GM21786 (cell line): Measurements from ENCODE around the gene AKAP8L.

Experiments
- ATAC-seq: cut with Tn5 transposase; IDR thresholded peaks from one replicate; pipeline ENCODE4 v1.9.1; 2021; ENCODE audit not compliant: unreplicated experiment

AKAP8L gene

DNA sequence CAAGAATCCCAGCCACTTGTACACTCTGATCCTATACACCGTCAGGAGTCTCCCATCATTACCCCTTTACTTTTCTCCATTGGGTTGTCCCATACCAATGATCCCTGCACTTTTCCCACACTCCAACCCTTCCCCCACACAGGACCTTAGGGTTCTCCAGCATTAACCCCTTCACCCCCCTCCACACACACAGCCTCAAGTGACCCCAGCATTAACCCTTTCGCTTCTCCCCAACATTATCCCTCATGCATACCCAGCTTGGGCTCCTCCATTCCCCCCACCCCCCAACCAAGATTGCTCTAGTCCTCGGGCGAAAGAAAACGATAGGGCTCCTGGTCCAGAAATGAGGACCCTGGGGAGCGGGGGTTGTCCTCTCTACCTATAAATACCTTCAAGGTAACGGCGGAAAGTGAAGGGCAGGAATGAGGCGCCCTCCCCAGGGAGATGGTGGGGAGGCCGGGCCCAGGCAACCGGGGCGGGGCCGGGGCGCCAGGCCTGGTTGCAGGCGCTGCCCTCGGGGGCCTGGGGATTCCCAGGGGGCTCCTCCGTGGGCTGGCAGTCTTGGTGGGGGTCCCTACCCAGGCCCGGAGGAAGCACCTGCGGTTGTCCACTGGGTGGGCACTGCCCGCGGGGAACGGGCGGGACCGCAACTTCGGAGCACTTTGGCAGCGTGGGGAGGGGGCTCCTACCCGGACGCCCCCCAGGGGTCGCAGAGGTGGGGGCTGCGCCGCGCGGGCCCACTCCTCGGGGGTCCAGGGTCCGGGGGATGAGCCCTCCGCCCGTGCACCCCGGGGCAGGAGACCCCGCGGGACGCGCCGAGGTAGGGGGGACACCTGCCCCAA lies 30.2 kb upstream of the AKAP8L start:
- ATAC-seq, result no peak

DNA sequence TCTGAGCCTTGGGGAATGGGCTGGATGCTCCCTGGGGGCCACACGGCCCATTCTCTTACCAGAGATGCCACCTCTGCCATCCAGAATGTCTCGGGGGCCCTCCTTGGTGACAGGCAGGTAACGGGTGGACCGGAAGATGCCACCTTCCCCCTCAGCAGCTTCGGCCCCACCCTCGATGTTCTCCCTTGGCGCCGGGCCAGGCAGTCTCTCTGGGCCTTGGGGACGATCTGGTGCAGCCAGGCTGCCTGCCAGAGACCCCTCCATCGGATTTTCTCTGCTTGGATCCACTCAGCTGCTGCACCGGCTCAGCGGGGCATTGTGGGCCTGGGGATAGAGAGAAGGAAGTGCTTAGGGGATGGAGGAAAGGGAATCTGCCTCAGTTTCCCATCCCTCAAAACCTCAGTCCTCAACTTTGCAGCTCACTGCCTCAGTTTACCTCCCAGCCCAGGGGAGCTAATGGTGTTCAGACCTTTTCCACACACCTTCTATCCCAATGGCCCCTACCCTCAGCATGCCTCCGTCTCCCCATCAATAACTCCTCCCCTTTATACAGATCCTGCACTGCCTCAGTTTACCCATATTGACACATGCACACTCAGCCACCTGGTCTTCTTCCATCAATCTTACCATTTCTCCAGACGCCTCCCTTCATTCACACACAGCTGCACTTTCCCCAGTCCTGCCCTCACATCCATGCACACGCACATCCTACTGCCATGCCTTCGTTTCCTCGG lies 29.4 kb upstream of the AKAP8L start:
- no peak for ATAC-seq

DNA sequence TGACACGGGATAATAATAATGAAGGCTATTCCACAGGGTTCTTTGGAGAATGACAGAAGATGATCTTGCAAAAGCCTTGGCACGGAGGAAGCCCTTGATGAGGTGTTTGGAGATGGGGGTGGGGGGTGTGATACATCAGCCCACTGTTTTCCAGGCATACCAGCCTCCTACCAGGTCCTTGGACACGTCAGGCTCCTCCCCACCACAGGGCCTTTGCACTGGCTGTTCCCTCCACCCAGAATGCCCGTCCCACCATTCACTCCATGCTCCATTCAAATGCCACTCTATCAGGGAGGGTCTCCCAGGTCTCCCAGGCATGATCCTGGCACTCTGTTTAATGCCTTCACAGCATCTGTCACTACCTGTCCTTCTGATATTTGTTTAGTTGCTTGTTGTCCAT lies 28.3 kb upstream of the AKAP8L start:
- ATAC-seq, result no peak

DNA sequence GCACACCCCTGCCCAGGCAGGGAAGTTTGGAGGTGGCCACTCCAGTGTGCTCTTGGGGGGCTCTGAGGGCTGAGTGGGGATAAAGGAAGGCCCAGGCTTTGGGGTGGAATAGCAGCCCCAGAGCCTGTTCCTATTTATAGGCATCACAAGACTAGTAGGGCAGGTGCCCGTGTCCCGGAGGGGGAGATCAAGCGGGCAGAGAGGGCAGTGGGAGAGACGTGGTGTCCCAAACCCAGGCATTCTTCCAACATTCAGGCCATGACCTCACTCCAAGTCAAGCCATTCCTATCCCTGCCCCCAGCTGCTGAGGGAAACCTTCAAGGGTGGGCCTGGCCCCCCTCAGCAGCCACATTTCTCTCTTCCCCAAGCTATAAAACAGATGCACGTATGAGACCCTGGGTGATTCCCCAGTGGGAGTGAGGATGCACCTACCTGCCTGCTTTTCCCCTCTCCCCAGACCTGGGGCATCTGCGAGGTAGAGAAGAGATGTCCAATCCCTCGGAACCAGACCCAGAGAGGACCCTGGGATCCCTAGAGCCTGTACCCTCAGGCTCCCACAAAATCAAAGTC lies 27.1 kb upstream of the AKAP8L start:
- ATAC-seq, result no peak

DNA sequence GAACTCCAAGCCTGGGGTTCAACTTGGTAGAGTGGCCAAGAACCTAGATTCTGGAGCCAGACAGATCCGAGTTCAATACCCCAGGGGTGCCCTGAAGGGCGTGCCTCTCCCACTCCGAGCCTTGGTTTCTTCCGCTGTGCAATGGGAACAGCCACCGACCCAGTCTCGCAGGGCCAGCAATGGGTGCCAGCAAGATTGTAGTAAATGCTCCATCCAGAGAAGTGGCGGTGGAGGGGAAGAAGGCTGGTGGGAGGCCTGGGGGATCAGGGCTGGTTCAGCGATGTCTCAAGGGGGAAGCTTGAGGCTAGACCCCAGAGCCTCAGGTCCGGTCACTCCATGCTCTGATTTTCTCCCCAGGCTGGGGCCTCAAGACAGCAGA lies 26.4 kb upstream of the AKAP8L start:
- ATAC-seq, result no peak

DNA sequence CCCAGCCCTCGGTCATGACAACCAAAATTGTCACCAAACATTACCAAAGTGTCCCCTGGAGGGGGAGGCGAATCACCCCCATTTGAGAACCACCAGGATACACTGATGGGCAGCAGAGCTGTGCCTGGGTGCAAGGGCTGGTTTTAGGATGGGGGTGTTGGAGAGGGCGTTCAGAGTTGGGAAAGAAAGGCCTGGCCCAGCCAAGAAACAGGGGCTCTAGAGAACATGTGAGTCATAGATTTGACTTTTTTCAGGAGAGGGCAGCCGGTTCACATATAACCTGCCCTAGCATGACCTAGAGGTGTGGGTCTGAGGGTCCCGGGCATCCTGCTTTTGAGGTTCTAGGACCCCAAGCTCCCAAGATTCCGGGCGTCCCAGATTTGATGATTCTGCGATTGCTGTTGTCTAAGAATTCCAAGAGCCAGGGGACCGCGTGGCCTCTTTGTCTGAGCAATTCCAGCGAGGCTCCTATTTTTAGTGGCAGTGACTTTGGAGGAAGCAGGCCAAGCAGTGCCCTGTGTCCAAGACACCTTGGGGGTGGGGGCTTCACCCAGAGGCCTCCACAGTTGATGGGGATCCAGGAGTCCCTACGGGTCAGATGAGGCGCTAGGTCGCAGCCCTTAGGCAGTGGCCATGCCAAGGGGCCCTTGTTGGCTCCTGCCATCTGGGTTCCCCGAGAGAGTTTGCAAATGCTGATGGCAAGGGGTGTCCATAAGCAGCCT lies 25.9 kb upstream of the AKAP8L start:
- ATAC-seq, result no peak

DNA sequence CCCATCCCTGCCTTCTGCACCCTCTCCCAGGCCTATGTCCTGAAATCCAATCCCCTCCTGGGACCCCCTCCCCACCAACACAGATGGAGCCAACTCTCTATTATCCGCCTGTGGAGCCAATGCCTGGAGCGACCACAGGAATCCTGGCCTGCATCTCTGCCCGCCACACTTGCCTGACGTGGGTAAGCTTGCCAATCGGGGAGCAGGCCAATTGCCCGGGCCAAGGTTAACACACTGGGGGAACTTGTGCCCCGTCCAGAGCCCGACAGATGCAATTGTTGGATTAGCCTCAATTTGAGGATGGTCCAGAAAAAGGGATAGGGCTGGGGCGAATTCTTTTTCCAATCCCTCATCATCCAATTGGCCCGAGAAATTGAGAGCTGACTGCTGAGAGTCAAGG lies 25.1 kb upstream of the AKAP8L start:
- ATAC-seq, result no peak

DNA sequence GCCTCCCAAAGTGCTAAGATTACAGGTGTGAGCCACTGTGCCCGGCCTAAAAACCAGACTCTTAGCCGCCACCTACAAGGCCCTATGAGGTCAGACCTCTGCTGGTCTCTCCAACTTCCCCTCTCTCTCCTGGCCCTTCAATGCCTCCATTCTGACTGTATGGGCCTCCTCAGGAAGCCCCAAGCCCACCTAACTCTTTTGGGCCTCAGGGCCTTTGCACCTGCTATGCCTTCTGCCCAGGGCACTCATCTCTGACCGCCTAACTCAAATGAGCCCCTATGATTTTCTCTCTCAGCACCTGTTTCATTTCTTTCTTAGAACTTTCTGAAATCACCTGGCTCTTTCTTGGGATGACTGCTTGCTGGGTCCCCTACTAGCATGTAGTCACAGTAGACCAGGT lies 24.5 kb upstream of the AKAP8L start:
- ATAC-seq, result no peak

DNA sequence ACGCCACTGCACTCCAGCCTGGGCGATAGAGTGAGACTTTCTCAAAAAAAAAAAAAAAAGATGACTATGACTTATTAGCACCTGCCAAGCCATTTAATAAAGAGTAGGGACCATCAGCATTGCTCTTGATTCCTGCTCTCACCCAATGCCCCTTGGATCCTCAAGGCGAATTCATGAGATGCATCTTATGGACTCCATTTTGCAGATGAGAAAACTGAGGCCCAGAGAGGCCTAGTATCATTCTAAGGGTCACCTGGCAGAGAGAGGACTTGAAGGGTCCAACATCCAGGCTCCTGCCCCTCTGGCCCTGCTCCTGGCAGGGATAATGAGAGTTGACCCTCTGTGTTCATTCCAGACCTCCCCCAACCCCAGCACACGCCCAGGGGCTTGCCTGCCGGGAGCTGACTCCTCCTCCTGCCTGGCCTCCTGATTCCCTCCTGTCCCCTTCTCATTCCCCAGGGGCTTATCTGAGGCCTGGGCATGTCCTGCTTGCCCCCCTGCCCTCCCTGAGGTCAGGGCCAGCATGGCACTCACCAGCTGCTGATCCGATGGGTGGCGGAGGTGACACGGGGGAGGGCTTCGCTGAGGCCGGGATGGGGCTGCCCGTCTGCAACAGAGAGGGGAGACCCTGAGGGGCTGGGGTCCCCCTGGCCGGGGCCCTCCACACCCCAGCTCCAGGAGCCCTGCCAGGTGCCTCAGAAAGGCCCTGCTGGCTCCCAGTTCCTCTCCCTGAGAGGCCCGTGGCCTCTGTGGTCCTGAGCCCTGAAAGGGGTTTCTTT lies 23.5 kb upstream of the AKAP8L start:
- no peak for ATAC-seq

DNA sequence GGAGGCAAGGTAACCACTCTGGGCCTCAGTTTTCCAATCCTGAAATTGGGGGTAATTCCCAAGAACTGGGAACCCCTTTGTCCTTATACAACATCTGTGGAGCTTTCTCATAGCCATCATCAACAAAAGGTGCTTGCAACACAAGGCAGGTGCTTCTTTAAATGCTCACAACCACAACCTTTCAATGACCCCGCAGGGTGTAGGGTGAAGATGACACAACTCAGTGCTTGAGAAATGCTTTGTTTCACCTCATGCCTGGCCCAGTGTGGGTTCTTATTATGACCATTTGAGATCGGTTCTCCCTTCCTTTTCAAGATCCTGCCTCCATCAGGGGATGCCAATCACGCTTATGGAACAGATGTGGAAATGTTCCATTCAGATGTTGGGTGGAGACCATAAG lies 22.5 kb upstream of the AKAP8L start:
- ATAC-seq, result no peak

DNA sequence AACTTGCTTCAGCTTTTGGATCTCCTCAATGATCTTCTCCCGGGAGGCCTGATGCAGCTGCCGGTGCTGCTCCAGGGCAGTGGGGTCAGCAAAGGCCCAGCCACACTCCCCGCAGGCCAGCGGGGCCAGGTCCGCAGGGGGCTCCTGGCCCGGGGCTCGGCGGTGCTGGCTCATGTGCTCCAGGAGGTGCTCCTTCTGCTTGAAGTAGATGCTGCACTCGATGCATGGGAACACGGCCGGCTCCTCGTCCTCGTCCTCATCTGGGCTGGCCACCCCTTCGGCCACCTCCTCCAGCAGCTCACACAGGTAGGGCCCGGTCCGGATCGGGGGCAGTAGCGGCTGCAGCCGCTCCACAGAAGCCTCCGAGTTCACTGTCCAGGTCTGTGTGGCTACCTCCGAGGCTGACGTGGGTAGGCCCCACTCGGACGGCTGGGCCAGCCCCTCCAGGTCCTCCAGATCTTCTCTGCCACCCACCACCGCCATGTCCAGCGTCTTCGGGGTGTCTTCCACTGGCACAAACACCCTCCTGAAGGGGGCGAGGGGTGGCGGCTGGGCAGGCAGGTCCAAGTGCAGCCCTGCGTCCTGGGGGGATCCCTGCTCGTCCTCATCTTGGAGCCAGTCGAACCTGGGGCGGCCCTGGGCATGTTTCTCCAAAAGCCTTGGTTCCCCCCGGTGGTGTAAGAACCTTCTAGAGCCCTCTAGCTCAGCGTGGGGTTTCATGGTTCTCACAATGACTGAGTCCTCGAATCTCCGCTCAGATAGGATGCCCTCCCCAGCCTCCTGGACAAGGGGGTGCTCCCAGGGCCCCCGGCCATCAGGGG lies 21.2 kb upstream of the AKAP8L start:
- no peak for ATAC-seq

DNA sequence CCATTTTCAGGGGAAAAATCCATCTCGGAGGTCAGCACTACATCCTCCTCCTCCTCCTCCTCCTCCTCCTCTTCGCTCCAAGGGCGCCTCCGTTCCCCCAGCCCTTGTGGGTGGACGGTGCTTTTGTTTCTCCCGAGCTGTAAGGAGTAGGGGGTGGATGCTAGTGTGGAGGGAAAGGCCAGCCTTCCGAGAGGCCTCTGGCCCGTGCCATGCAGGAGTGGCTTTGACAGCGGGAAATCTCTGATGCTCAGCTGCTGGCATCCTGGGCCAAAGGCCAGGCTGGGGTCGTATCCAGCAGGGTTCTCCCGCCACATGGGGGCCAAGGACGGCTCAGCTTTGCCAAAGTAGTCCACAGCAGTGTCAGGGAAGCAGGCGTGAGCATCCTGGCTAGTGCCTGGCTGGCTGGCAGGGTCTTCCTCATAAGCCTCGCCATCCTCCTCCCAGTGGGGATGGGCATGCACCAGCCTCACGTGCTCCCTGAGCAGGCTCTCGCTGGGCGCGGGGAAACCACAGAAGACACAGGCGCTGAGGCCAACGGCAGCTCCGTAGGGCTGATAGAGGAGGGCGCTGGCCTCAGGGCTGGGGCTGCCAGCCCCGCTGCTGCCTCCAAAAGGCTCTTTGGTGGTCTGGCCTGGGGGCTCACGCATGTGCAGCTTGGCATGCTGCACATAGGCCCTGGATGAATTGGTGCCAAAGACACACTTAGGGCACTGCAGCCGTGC lies 20.5 kb upstream of the AKAP8L start:
- ATAC-seq, result no peak

DNA sequence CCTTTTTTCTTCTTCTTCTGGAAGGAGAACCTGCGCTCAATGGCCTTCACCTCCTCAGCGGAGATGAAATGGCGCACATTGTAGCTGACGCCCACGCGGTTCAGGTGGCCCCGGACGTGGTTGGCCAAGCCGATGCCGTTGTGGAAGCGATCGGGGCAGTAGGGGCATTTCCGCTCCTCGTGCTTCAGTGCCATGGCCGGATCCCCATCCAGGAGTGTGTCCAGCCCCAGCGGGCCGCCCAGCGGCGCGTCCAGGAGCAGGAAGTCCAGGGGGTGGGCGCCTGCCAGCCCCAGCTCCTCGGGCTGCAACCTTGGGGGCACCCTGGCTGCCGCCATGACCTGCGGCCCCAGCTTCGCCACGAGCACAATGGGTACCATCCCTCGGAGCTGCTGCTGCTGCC lies 19.8 kb upstream of the AKAP8L start:
- no peak for ATAC-seq

DNA sequence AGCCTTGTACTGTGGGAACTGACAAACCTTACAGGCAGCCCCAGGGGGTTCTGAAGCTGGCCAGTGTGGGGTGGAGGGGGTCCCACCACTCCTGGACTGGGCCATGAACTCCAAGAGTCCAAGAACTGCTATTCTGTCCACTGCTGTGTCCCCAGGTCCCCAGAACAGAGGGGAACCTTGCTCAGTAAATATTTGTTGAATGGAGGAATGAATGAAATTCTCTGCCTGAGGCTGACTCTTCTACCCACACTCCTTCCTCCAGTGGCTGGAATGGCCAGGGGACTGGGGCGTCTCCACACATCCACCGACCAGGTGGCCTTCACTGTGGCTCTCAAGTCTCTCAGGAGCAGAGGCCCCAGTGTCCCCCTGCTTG lies 19.3 kb upstream of the AKAP8L start:
- ATAC-seq, result no peak

DNA sequence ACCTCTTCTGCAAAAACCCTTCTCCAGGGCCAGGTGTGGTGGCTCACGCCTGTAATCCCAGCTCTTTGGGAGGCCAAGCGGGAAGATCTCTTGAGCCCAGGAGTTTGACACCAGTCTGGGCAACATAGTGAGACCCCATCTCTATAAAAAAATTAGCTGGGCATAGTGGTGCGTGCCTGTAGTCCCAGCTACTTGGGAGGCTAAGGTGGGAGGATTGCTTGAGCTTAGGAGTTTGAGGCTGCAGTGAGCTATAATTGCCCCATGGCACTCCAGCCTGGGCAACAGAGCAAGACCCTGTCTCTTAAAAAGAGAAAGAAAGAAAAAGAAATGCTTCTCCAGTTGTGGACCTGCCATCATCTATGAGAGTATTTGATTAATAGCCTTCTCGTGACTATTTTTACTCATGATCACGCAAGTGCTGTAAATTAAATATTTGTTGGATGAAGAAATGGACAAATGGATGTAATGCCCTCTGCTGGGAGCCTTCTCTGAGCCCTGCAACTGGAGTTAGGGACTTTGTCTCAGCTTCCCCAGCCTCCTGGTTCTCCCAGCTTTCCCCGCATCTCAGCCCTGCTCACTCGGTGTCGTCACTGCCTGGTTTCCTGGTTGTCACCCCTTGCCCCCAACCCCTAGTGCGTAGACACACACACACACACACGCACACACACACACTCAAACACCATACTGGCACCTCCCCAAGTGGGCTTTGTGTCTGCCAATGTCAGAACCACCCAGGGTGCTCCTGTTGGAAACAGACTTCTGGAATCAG lies 18.8 kb upstream of the AKAP8L start:
- ATAC-seq, result no peak

DNA sequence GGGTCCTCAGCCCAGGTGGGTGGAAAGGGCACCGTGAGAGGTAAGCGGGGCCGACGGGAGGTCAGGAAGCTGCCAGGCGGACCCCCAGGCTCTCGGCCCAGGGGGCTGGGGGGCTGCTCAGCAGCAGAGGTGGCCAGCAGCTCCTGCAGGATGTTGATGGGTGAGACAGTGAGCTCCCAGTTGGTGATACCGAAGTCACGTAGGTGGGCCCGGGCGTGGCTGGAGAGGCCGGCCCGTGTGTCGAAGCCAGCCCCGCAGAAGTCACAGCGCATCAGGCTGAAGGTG lies 18.0 kb upstream of the AKAP8L start:
- no peak for ATAC-seq

DNA sequence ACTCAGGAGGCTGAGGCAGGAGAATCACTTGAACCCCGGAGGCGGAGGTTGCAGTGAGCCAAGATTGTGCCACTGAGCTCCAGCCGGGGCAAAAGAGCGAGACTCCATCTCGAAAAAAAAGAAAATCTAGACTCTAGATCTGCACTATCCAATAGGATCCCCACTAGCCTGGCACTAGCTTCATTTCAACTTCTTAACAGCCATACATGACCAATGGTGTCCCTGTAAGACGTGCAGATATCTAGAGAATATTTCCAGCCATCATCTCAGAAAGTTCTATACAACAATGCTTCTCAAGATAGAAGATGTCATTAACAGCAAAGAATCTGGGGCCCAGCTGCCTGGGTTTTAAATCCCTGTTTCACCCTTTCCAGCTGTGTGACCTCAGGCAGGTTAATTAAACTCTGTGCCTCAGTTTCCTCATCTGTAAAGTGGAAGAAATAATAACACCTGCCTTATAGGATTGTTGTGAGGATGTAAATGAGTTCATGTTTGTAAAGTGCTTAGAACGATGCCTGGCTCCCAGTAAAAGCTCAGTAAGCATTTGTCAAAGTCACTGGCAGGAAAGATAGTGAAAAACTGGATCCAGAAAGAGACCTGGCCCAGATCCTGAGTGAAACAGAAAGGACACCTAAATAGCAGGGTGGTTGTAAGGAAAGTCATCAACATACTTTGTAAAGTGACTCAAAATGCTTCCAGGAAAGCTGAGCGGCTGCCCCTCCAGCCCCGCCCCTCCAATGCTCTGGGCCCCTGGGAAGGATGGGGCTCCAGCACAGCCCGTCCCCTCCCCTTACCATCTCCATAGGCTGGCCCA lies 17.4 kb upstream of the AKAP8L start:
- ATAC-seq, result no peak

DNA sequence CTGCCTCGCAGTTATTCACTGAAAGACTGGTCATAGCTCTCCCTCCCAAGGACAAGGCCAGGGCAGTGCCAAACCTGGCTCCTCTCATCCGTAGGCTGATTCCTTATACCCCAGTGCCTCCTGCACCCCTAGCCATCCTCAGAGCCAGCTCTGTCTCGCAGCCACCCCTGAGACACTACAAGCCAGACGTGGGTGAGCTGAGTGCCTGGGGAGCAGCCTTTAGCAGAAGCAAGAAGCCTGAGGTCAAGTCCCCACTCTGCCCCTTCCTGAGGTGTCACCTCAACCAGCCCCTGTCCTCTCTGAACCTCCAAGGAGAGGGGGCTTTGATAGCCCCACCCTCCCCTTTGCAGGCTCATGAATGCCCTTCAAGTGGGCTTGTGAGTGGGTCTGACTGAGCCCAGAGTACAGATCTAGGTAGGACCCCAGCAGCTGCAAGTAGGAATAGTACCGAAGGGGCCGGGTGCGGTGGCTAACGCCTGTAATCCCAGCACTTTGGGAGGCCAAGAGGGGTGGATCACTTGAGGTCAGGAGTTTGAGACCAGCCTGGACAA lies 14.8 kb upstream of the AKAP8L start:
- ATAC-seq, result no peak
